ENCODE results near the gene NOP56. TPM values are rescaled to one million over a fixed set of nuclear protein-coding genes. Genes with fewer than 3 reads are reported as not detected.

Gene NOP56
- total and polyA plus RNA-seq, 2 donors (not counting 1 experiment from before 2014, with no cell fraction given) = 212 to 247 TPM

DNA sequence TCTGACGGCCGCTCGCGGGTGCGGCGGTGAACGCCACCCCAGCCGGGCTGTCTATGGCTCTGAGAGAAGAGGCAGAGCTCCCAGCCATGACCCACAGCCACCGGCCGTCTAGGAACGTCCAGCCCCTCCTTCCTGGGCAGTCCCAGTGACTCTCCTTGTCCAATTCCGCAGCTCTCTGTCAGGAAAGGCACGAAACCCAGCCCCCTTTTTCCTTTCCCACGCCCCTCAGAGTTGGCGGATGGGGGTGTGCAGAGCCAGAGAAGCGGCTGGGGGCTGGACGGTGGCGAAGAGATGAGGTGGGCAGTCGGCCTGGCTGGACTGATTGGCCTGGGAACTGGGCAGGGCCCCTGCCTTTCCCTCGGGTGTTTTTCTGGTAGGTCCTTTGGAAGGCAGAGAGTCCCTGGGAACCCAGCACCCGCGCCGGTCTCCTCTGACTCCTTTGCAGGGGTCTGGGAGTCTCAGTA lies 41.6 kb downstream of the NOP56 start:
- Histone ChIP-seq H3K27ac (ENCODE audit: low read length in 2 of 2) (no peak overlapping the region), H3K9me3 (ENCODE audit: control extremely low read depth in 1 of 3, control insufficient read depth in 2 of 3, insufficient read depth in 1 of 3, low read length in 2 of 3) (peaks cover 0 to 15% (median 0%) of the 10 kb centered on the region in 3 donors), H3K4me3 (ENCODE audit: control extremely low read depth in 1 of 5, extremely low read depth in 1 of 5, insufficient read depth in 1 of 5, low read depth in 2 of 5, low read length in 4 of 5) (peak overlapping the region in 1 of 5 experiments; percentile 36), H3K4me1 (ENCODE audit: control insufficient read depth in 2 of 2, insufficient read depth in 2 of 2, low read length in 2 of 2) (peaks cover 12 to 14% of the 10 kb centered on the region in 2 donors), H3K36me3 (replicated peaks in 1 of 2; ENCODE audit: control extremely low read depth in 1 of 2, control insufficient read depth in 1 of 2, extremely low read depth in 1 of 2, insufficient read depth in 2 of 2, low read length in 1 of 2) (no peaks in the 10 kb centered on the region), H3K79me2 (ENCODE audit: control insufficient read depth, insufficient read depth, low read length) (no peaks in the 10 kb centered on the region), H4K20me1 (ENCODE audit: control insufficient read depth, insufficient read depth, low read length, poor library complexity, severe bottlenecking) (no peaks in the 10 kb centered on the region), H3K9ac (ENCODE audit: low read length) (no peak overlapping the region), H3K4me2 (replicated peaks; ENCODE audit: low read depth, low read length, poor library complexity, severe bottlenecking) (peak overlapping the region; percentile 87), H2AFZ (ENCODE audit: insufficient read depth, low read depth, low read length, poor library complexity, severe bottlenecking) (peak overlapping the region; percentile 66), H3K27me3 (replicated peaks in 1 of 4; ENCODE audit: control extremely low read depth in 1 of 4, control insufficient read depth in 3 of 4, insufficient read depth in 4 of 4, low read length in 3 of 4) (peaks cover 0 to 66% (median 28%) of the 10 kb centered on the region in 4 experiments)
- H3K4me3 Mint-ChIP-seq = peak overlapping the region; percentile 34
- no peaks in the 10 kb centered on the region for H3K9me3 Mint-ChIP-seq (ENCODE audit: insufficient read depth)
- H3K27me3 Mint-ChIP-seq = peaks cover 64% of the 10 kb centered on the region
- no peak overlapping the region for H3K27ac Mint-ChIP-seq
- ChIA-PET POLR2A (no interaction called here), CTCF (interaction anchor here (0.5 kb wide), 1 partner anchor 9 kb away, joined by 3 read pairs; no protein-coding TSS in a partner anchor)
- WGBS (ENCODE audit: insufficient coverage) = 22% methylated on average over 22 of the region's 23 CpGs
- ATAC-seq (ENCODE audit: low read depth) (no peak), DNase-seq (no peak)
- intact Hi-C loops (cut with micrococcal nuclease) = no loop called here
- H3K4me1 Mint-ChIP-seq = peaks cover 17% of the 10 kb centered on the region
- no peak for TF ChIP-seq EZH2 (IDR thresholded peaks at IDR 0.05; ENCODE audit: borderline replicate concordance, insufficient read depth, low read depth, low read length, poor library complexity, severe bottlenecking)

DNA sequence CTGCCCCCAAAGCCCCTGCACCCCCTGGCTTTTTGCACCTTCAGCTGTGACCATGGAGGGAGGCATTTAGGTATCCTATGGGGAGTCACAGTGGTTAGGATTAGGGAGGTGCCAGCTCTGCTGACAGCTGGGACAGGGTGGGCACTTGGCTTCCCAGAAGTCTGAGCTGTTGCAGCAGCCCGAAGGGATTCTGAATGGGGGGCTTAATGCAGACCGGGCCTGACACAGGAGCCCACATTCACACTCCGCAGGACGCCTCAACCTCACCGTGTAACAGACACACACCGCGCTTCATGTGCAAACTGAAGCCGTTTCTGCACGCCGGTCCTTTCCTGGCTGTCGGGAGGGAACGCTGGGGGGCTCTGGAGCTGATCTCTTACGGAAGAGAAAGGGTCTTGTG lies 42.1 kb downstream of the NOP56 start:
- peaks cover 17% of the 10 kb centered on the region for H3K4me1 Mint-ChIP-seq
- CTCF ChIA-PET = interaction anchor here (0.5 kb wide), 1 partner anchor 9 kb away, joined by 3 read pairs; no protein-coding TSS in a partner anchor
- H3K27me3 Mint-ChIP-seq = peaks cover 64% of the 10 kb centered on the region
- POLR2A ChIA-PET = no interaction called here
- Histone ChIP-seq H3K27ac (ENCODE audit: low read length in 2 of 2) (no peak overlapping the region), H4K20me1 (ENCODE audit: control insufficient read depth, insufficient read depth, low read length, poor library complexity, severe bottlenecking) (no peaks in the 10 kb centered on the region), H3K4me3 (ENCODE audit: control extremely low read depth in 1 of 5, extremely low read depth in 1 of 5, insufficient read depth in 1 of 5, low read depth in 2 of 5, low read length in 4 of 5) (no peak overlapping the region), H3K27me3 (replicated peaks in 1 of 4; ENCODE audit: control extremely low read depth in 1 of 4, control insufficient read depth in 3 of 4, insufficient read depth in 4 of 4, low read length in 3 of 4) (peaks cover 0 to 62% (median 28%) of the 10 kb centered on the region in 4 experiments), H2AFZ (ENCODE audit: insufficient read depth, low read depth, low read length, poor library complexity, severe bottlenecking) (no peak overlapping the region), H3K36me3 (replicated peaks in 1 of 2; ENCODE audit: control extremely low read depth in 1 of 2, control insufficient read depth in 1 of 2, extremely low read depth in 1 of 2, insufficient read depth in 2 of 2, low read length in 1 of 2) (no peaks in the 10 kb centered on the region), H3K9me3 (ENCODE audit: control extremely low read depth in 1 of 3, control insufficient read depth in 2 of 3, insufficient read depth in 1 of 3, low read length in 2 of 3) (peaks cover 0 to 15% (median 0%) of the 10 kb centered on the region in 3 donors), H3K79me2 (ENCODE audit: control insufficient read depth, insufficient read depth, low read length) (no peaks in the 10 kb centered on the region), H3K4me1 (ENCODE audit: control insufficient read depth in 2 of 2, insufficient read depth in 2 of 2, low read length in 2 of 2) (peaks cover 12 to 14% of the 10 kb centered on the region in 2 donors), H3K9ac (ENCODE audit: low read length) (no peak overlapping the region), H3K4me2 (replicated peaks; ENCODE audit: low read depth, low read length, poor library complexity, severe bottlenecking) (peak overlapping the region; percentile 87)
- intact Hi-C loops (cut with micrococcal nuclease) = no loop called here
- H3K4me3 Mint-ChIP-seq = peak overlapping the region; percentile 42
- H3K9me3 Mint-ChIP-seq (ENCODE audit: insufficient read depth) = no peaks in the 10 kb centered on the region
- ATAC-seq (ENCODE audit: low read depth) (no peak), DNase-seq (no peak)
- no peak overlapping the region for H3K27ac Mint-ChIP-seq
- WGBS (ENCODE audit: insufficient coverage) = 55% methylated on average over 7 of the region's 13 CpGs
- no peak for TF ChIP-seq EZH2 (IDR thresholded peaks at IDR 0.05; ENCODE audit: borderline replicate concordance, insufficient read depth, low read depth, low read length, poor library complexity, severe bottlenecking)
- TF ChIP-seq, protein P1, sequence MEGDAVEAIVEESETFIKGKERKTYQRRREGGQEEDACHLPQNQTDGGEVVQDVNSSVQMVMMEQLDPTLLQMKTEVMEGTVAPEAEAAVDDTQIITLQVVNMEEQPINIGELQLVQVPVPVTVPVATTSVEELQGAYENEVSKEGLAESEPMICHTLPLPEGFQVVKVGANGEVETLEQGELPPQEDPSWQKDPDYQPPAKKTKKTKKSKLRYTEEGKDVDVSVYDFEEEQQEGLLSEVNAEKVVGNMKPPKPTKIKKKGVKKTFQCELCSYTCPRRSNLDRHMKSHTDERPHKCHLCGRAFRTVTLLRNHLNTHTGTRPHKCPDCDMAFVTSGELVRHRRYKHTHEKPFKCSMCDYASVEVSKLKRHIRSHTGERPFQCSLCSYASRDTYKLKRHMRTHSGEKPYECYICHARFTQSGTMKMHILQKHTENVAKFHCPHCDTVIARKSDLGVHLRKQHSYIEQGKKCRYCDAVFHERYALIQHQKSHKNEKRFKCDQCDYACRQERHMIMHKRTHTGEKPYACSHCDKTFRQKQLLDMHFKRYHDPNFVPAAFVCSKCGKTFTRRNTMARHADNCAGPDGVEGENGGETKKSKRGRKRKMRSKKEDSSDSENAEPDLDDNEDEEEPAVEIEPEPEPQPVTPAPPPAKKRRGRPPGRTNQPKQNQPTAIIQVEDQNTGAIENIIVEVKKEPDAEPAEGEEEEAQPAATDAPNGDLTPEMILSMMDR (IDR thresholded peaks at IDR 0.05) = no peak

Measured in B cell (primary cell).